WTC11 (cell line): ENCODE results near the gene ABCA6.
"Not testable (repeated sequence)": the region's sequence is repeated elsewhere in the genome, so short reads cannot be mapped to it uniquely, and the experiment has no call there.

Experiments
- CREB1 ChIP-seq: sonication (generic); formaldehyde crosslinking; IDR thresholded peaks from 2 replicates; pipeline ENCODE4 v1.8.0; 2023; ENCODE audit warnings: mild to moderate bottlenecking, missing genetic modification reagents
- EMX1 ChIP-seq: fragments of 250-450 bp; sonication (Bioruptor Pico); IDR thresholded peaks from 2 replicates; pipeline ENCODE4 v1.8.0; 2021; ENCODE audit warnings: mild to moderate bottlenecking
- FOXJ3 ChIP-seq: sonication (generic); formaldehyde crosslinking; IDR thresholded peaks from 2 replicates; pipeline ENCODE4 v1.9.0; 2021; ENCODE audit warnings: missing genetic modification reagents, mild to moderate bottlenecking, borderline replicate concordance
- FOXK1 ChIP-seq: sonication (generic); formaldehyde crosslinking; IDR thresholded peaks from 2 replicates; pipeline ENCODE4 v1.8.0; 2022; ENCODE audit warnings: mild to moderate bottlenecking, moderate library complexity, missing genetic modification reagents
- IRF2 ChIP-seq: sonication (generic); formaldehyde crosslinking; IDR thresholded peaks from 2 replicates; pipeline ENCODE4 v1.8.0; 2022; ENCODE audit warnings: low read depth, missing genetic modification reagents, borderline replicate concordance
- NFYB ChIP-seq: sonication (generic); formaldehyde crosslinking; conservative IDR thresholded peaks from 2 replicates; pipeline ENCODE4 v1.8.0; 2022; ENCODE audit warnings: low read depth, missing genetic modification reagents
- SP1 ChIP-seq: sonication (generic); formaldehyde crosslinking; conservative IDR thresholded peaks from 2 replicates; pipeline ENCODE4 v1.8.1; 2022; ENCODE audit warnings: missing genetic modification reagents
- TEAD4 ChIP-seq: sonication (generic); formaldehyde crosslinking; IDR thresholded peaks from 2 replicates; pipeline ENCODE4 v1.8.0; 2022; ENCODE audit warnings: mild to moderate bottlenecking, missing genetic modification reagents
- ZBTB21 ChIP-seq: sonication (generic); formaldehyde crosslinking; IDR thresholded peaks from 2 replicates; pipeline ENCODE4 v1.8.1; 2023; ENCODE audit warnings: mild to moderate bottlenecking, missing genetic modification reagents, borderline replicate concordance
- TF ChIP-seq, protein P1 (sequence below): fragments of 200-600 bp; IDR thresholded peaks from 2 replicates; pipeline ENCODE4 v1.8.0; 2022; ENCODE audit warnings: antibody characterized with exemption
- TF ChIP-seq, protein P2 (sequence below): sonication (generic); formaldehyde crosslinking; conservative IDR thresholded peaks from 2 replicates; pipeline ENCODE4 v1.8.1; 2023; ENCODE audit warnings: mild to moderate bottlenecking, low read depth, missing genetic modification reagents, moderate library complexity
- TF ChIP-seq, protein P3 (sequence below): sonication (generic); formaldehyde crosslinking; IDR thresholded peaks from 2 replicates; pipeline ENCODE4 v1.8.0; 2022; ENCODE audit warnings: mild to moderate bottlenecking, missing genetic modification reagents
- TF ChIP-seq, protein P4 (sequence below): sonication (generic); formaldehyde crosslinking; IDR thresholded peaks from 2 replicates; pipeline ENCODE4 v1.8.1; 2023; ENCODE audit warnings: mild to moderate bottlenecking, missing genetic modification reagents, moderate library complexity
- TF ChIP-seq, protein P5 (sequence below): sonication (generic); formaldehyde crosslinking; IDR thresholded peaks from 2 replicates; pipeline ENCODE4 v1.8.1; 2022; ENCODE audit warnings: low read depth, mild to moderate bottlenecking, moderate library complexity, missing genetic modification reagents, borderline replicate concordance

DNA sequence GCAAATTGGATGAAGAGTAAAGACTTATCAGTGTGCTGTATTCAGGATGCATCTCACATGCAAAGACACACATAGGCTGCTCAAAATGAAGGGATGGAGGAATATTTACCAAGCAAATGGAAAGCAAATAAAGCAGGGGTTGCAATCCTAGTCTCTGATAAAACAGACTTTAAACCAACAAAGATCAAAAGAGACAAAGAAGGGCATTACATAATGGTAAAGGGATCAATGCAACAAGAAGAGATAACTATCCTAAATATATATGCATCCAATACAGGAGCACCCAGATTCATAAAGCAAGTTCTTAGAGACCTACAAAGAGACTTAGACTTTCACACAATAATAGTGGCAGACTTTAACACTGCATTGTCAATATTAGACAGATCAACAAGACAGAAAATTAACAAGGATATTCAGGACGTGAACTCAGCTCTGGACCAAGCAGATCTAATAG lies 68.9 kb downstream of the ABCA6 start:
- TF ChIP-seq, protein P1, sequence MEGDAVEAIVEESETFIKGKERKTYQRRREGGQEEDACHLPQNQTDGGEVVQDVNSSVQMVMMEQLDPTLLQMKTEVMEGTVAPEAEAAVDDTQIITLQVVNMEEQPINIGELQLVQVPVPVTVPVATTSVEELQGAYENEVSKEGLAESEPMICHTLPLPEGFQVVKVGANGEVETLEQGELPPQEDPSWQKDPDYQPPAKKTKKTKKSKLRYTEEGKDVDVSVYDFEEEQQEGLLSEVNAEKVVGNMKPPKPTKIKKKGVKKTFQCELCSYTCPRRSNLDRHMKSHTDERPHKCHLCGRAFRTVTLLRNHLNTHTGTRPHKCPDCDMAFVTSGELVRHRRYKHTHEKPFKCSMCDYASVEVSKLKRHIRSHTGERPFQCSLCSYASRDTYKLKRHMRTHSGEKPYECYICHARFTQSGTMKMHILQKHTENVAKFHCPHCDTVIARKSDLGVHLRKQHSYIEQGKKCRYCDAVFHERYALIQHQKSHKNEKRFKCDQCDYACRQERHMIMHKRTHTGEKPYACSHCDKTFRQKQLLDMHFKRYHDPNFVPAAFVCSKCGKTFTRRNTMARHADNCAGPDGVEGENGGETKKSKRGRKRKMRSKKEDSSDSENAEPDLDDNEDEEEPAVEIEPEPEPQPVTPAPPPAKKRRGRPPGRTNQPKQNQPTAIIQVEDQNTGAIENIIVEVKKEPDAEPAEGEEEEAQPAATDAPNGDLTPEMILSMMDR = not testable (repeated sequence)
- not testable (repeated sequence) for TF ChIP-seq IRF2 (CRISPR knock-in tag); SP1 (CRISPR knock-in tag); ZBTB21 (CRISPR knock-in tag); TEAD4 (CRISPR knock-in tag); FOXJ3; CREB1 (CRISPR knock-in tag); FOXK1 (CRISPR knock-in tag); NFYB; EMX1
- TF ChIP-seq, protein P2, sequence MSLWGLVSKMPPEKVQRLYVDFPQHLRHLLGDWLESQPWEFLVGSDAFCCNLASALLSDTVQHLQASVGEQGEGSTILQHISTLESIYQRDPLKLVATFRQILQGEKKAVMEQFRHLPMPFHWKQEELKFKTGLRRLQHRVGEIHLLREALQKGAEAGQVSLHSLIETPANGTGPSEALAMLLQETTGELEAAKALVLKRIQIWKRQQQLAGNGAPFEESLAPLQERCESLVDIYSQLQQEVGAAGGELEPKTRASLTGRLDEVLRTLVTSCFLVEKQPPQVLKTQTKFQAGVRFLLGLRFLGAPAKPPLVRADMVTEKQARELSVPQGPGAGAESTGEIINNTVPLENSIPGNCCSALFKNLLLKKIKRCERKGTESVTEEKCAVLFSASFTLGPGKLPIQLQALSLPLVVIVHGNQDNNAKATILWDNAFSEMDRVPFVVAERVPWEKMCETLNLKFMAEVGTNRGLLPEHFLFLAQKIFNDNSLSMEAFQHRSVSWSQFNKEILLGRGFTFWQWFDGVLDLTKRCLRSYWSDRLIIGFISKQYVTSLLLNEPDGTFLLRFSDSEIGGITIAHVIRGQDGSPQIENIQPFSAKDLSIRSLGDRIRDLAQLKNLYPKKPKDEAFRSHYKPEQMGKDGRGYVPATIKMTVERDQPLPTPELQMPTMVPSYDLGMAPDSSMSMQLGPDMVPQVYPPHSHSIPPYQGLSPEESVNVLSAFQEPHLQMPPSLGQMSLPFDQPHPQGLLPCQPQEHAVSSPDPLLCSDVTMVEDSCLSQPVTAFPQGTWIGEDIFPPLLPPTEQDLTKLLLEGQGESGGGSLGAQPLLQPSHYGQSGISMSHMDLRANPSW (CRISPR knock-in tag) = not testable (repeated sequence)
- TF ChIP-seq, protein P3, sequence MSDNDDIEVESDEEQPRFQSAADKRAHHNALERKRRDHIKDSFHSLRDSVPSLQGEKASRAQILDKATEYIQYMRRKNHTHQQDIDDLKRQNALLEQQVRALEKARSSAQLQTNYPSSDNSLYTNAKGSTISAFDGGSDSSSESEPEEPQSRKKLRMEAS = not testable (repeated sequence)
- TF ChIP-seq, protein P4, sequence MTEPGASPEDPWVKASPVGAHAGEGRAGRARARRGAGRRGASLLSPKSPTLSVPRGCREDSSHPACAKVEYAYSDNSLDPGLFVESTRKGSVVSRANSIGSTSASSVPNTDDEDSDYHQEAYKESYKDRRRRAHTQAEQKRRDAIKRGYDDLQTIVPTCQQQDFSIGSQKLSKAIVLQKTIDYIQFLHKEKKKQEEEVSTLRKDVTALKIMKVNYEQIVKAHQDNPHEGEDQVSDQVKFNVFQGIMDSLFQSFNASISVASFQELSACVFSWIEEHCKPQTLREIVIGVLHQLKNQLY (CRISPR knock-in tag) = not testable (repeated sequence)
- TF ChIP-seq, protein P5, sequence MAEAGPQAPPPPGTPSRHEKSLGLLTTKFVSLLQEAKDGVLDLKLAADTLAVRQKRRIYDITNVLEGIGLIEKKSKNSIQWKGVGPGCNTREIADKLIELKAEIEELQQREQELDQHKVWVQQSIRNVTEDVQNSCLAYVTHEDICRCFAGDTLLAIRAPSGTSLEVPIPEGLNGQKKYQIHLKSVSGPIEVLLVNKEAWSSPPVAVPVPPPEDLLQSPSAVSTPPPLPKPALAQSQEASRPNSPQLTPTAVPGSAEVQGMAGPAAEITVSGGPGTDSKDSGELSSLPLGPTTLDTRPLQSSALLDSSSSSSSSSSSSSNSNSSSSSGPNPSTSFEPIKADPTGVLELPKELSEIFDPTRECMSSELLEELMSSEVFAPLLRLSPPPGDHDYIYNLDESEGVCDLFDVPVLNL (CRISPR knock-in tag) = not testable (repeated sequence)
